Stimulated activated CD4-positive, alpha-beta T cell treated with anti-CD3 and anti-CD28 coated beads, Interleukin-1b, Interleukin-23, amount 100 ng/mL, for 48 hours (primary cell): ENCODE results near the gene HNF1A.

Experiments used
- DNase-seq: peaks from one replicate; pipeline ENCODE4 v3.0.0-alpha.2; 2020

Gene HNF1A

GRCh38 chr12:120959111-120959878 lies 19.0 kb upstream of the HNF1A start:
- DNase-seq: no peak

GRCh38 chr12:120960657-120961056 lies 17.7 kb upstream of the HNF1A start:
- peak; percentile 59 for DNase-seq

GRCh38 chr12:120961604-120962531 lies 16.5 kb upstream of the HNF1A start:
- DNase-seq: no peak

- no peak for DNase-seq
Measured at GRCh38 chr12:120962532-120963020, 15.8 kb upstream of the HNF1A start.

GRCh38 chr12:120964298-120964697 lies 14.0 kb upstream of the HNF1A start:
- DNase-seq: no peak

GRCh38 chr12:120965534-120966091 lies 12.7 kb upstream of the HNF1A start:
- DNase-seq: no peak

GRCh38 chr12:120970310-120970709 lies 8.0 kb upstream of the HNF1A start:
- DNase-seq: no peak

- DNase-seq: no peak
Measured at GRCh38 chr12:120971299-120972180, 6.8 kb upstream of the HNF1A start.

- no peak for DNase-seq
Measured at GRCh38 chr12:120972870-120973543, 5.3 kb upstream of the HNF1A start.

GRCh38 chr12:120977531-120978295 lies 630 bp upstream of the HNF1A start:
- no peak for DNase-seq

- DNase-seq: no peak
Measured at GRCh38 chr12:120979220-120979861, 998 bp downstream of the HNF1A start.

GRCh38 chr12:120979862-120980696 lies 1.7 kb downstream of the HNF1A start:
- DNase-seq: no peak

- no peak for DNase-seq
Measured at GRCh38 chr12:120980800-120981368, 2.5 kb downstream of the HNF1A start.

GRCh38 chr12:120981407-120981941 lies 3.1 kb downstream of the HNF1A start:
- no peak for DNase-seq

- no peak for DNase-seq
Measured at GRCh38 chr12:120982659-120983058, 4.3 kb downstream of the HNF1A start.

- no peak for DNase-seq
Measured at GRCh38 chr12:120983759-120984158, 5.4 kb downstream of the HNF1A start.

GRCh38 chr12:120984351-120984898 lies 6.1 kb downstream of the HNF1A start:
- DNase-seq: no peak

- DNase-seq: no peak
Measured at GRCh38 chr12:120988234-120988633, 9.9 kb downstream of the HNF1A start.

GRCh38 chr12:120988658-120989057 lies 10.3 kb downstream of the HNF1A start:
- no peak for DNase-seq
